ENCODE data around the gene ZFAND2B.

The ZFAND2B gene

GRCh38 chr2:219206328-219207133 lies at the start of gene ZFAND2B:
Gene ZFAND2B, plus strand, starts transcription at chr2:219206782. Its CDS starts 206 bp downstream, at chr2:219206988.
- peak; percentile 92 for DNase-seq

GRCh38 chr2:219157396-219157795 lies 49.2 kb upstream of the ZFAND2B start:
- DNase-seq: no peak

GRCh38 chr2:219158025-219158424 lies 48.6 kb upstream of the ZFAND2B start:
- DNase-seq: no peak

- no peak for DNase-seq
Measured at GRCh38 chr2:219158586-219158985, 48.0 kb upstream of the ZFAND2B start.

- DNase-seq: no peak
Measured at GRCh38 chr2:219159771-219160185, 46.8 kb upstream of the ZFAND2B start.

GRCh38 chr2:219160186-219161017 lies 46.2 kb upstream of the ZFAND2B start, which contains the start of gene NHEJ1:
Gene NHEJ1, minus strand, starts transcription at chr2:219160815. Its CDS starts 2,453 bp downstream, at chr2:219158362.
- peak; percentile 87 for DNase-seq

- DNase-seq: no peak
Measured at GRCh38 chr2:219161097-219161496, 45.5 kb upstream of the ZFAND2B start.

- no peak for DNase-seq
Measured at GRCh38 chr2:219163156-219163555, 43.4 kb upstream of the ZFAND2B start.

- no peak for DNase-seq
Measured at GRCh38 chr2:219165058-219165911, 41.3 kb upstream of the ZFAND2B start.

GRCh38 chr2:219167997-219168396 lies 38.6 kb upstream of the ZFAND2B start:
- DNase-seq: no peak

GRCh38 chr2:219168526-219168925 lies 38.1 kb upstream of the ZFAND2B start:
- DNase-seq: no peak

GRCh38 chr2:219168932-219169331 lies 37.6 kb upstream of the ZFAND2B start:
- no peak for DNase-seq

- DNase-seq: no peak
Measured at GRCh38 chr2:219169930-219170654, 36.5 kb upstream of the ZFAND2B start, which contains the start of gene SLC23A3. Gene SLC23A3, minus strand, starts transcription at chr2:219170029. Its CDS starts 45 bp downstream, at chr2:219169984.

- no peak for DNase-seq
Measured at GRCh38 chr2:219171231-219171651, 35.3 kb upstream of the ZFAND2B start.

GRCh38 chr2:219172231-219173154 lies 34.1 kb upstream of the ZFAND2B start:
- no peak for DNase-seq

GRCh38 chr2:219173176-219173575 lies 33.4 kb upstream of the ZFAND2B start:
- no peak for DNase-seq

- no peak for DNase-seq
Measured at GRCh38 chr2:219174146-219174545, 32.4 kb upstream of the ZFAND2B start.

GRCh38 chr2:219174801-219175200 lies 31.8 kb upstream of the ZFAND2B start:
- no peak for DNase-seq

- no peak for DNase-seq
Measured at GRCh38 chr2:219175486-219175885, 31.1 kb upstream of the ZFAND2B start.

- DNase-seq: no peak
Measured at GRCh38 chr2:219175928-219176817, 30.4 kb upstream of the ZFAND2B start.
